Skeletal muscle satellite cell (primary cell): Measurements from ENCODE around the gene HMX1.

Source experiments
- H3K27me3 ChIP-seq: 2 replicates; pipeline ENCODE4 v1.7.0; 2013; ENCODE audit warnings: low read length; ENCODE audit not compliant: control insufficient read depth, insufficient read depth
- H3K36me3 ChIP-seq: 2 replicates; pipeline ENCODE4 v1.7.0; 2013; ENCODE audit warnings: mild to moderate bottlenecking, control low read depth, low read length; ENCODE audit not compliant: insufficient read depth
- H3K4me1 ChIP-seq: 2 replicates; pipeline ENCODE4 v1.7.0; 2013; ENCODE audit warnings: low read length; ENCODE audit not compliant: control insufficient read depth, insufficient read depth
- H3K4me2 ChIP-seq: 2 replicates; pipeline ENCODE4 v1.7.0; 2013; ENCODE audit warnings: mild to moderate bottlenecking, low read length
- H3K4me3 ChIP-seq: 2 replicates; pipeline ENCODE4 v1.7.0; 2013; ENCODE audit warnings: low read length
- H3K9ac ChIP-seq: 2 replicates; pipeline ENCODE4 v1.7.0; 2013; ENCODE audit warnings: mild to moderate bottlenecking, low read depth, low read length, moderate library complexity
- H3K9me3 ChIP-seq: replicated peaks from 2 replicates; pipeline ENCODE4 v1.7.0; 2013; ENCODE audit warnings: mild to moderate bottlenecking, control low read depth, low read length

The HMX1 gene

DNA sequence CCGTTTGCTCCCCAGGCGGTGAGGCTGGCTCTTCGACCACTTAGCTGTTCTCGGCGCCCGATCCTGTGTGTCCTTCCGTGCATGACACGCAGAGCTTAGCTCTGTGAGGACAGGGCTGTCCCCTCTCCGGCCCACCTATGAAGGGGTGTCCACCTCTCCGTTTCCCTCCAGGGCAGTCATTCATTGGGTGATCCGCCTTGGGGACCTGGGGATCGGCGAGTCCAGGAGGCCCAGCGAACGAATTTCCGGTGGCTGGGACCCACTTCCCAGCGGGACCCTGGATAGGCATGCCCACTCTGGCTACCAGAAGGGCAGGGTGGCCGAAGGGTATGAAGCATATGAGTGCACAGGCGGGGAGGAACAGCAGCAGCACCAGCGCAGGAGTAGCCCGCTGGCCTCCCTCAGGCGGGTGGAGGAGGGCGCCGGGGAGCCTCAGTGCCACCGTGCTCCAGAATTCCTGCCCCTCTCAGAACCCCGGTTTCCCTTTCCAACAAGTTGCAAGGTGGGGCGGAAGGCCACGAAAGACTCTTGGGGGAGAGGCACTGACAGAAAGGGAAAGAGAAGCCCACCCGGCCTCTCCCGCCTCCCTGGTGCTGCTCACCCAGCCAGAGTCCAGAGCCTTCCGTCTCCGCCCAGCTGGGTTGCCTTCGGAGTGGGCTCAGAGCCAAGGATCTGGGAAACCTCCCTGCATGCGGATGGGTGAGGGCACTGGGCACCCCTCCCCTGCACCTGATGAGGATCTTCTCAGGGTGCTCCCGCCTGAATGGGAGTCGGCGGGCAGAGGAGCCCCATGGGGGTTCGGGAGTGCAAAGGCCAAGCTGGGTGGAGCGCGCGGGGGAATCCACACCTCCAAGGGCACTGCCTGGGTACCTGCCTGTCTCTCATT is 8.6 kb downstream of the HMX1 start:
- Histone ChIP-seq H3K36me3 (no peaks in the 10 kb centered on the region), H3K4me3 (no peak overlapping the region), H3K9ac (no peak overlapping the region), H3K4me1 (no peaks in the 10 kb centered on the region), H3K27me3 (peaks cover 87% of the 10 kb centered on the region), H3K4me2 (no peak overlapping the region), H3K9me3 (no peaks in the 10 kb centered on the region)

DNA sequence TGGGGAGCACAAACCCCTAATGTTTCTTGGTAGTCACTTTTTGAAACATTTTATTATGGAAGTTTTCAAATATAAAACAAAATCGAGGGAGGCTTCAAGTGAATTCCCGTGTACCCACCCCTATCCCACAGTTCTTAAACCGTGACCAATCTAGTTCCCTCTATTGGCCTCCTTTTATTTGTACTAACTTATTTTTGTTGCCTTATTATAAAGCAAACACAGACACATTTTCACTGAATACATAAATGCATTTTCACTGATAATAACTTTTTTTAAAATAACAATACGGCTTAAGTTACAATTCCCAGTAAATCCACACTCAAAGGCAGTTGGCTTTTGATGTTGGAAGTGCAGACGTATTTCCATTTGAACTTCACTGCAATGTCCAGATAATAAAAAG is 9.3 kb downstream of the HMX1 start:
- Histone ChIP-seq H3K9ac (no peak overlapping the region), H3K4me3 (no peak overlapping the region), H3K4me1 (no peaks in the 10 kb centered on the region), H3K27me3 (peaks cover 92% of the 10 kb centered on the region), H3K4me2 (no peak overlapping the region), H3K36me3 (no peaks in the 10 kb centered on the region), H3K9me3 (no peaks in the 10 kb centered on the region)

DNA sequence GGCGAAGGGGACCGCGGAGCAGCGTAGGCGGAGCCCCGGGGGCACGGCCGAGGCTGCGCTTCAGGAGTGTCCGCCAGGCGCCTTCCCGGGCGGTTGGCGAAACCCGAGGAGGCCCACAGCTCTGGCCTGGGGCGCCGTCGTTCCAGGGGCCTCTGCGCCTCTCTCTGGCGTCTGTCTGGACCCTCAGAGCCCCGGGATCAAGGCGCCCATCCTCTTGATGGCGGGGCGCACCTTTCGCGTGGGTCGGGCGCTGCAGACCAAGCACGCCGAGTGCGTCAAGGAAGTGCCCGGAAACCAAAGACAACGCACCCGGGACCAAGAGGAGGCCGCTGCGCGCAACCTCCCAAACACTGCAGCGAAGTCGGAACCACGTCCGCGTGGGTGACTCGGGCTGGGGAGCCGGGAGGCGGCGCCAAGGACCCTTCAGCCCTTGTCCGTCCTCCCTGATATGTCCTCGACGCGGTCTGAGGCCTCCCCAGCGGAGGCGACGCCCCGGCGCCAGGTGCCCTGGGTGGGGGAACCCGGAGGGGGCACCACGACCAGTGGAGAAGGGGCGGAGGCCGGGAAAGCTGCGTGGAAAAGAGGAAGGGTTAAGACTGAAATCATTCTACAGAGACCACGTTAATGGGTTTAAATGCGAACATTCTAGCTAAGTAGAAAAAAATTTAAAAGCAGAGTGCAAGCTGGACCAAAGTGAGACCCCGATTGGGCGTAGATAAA is 9.9 kb downstream of the HMX1 start:
- Histone ChIP-seq H3K27me3 (peaks cover 91% of the 10 kb centered on the region), H3K9me3 (no peaks in the 10 kb centered on the region), H3K9ac (no peak overlapping the region), H3K4me1 (no peaks in the 10 kb centered on the region), H3K4me3 (no peak overlapping the region), H3K36me3 (no peaks in the 10 kb centered on the region), H3K4me2 (no peak overlapping the region)

- peaks cover 91% of the 10 kb centered on the region for H3K27me3 ChIP-seq
- H3K4me1 ChIP-seq: no peaks in the 10 kb centered on the region
- no peak overlapping the region for H3K4me2 ChIP-seq
- no peak overlapping the region for H3K9ac ChIP-seq
- H3K4me3 ChIP-seq: no peak overlapping the region
- H3K9me3 ChIP-seq: no peaks in the 10 kb centered on the region
- H3K36me3 ChIP-seq: no peaks in the 10 kb centered on the region
Observed at GRCh38 chr4:8860892-8861575, 10.6 kb downstream of the HMX1 start.

DNA sequence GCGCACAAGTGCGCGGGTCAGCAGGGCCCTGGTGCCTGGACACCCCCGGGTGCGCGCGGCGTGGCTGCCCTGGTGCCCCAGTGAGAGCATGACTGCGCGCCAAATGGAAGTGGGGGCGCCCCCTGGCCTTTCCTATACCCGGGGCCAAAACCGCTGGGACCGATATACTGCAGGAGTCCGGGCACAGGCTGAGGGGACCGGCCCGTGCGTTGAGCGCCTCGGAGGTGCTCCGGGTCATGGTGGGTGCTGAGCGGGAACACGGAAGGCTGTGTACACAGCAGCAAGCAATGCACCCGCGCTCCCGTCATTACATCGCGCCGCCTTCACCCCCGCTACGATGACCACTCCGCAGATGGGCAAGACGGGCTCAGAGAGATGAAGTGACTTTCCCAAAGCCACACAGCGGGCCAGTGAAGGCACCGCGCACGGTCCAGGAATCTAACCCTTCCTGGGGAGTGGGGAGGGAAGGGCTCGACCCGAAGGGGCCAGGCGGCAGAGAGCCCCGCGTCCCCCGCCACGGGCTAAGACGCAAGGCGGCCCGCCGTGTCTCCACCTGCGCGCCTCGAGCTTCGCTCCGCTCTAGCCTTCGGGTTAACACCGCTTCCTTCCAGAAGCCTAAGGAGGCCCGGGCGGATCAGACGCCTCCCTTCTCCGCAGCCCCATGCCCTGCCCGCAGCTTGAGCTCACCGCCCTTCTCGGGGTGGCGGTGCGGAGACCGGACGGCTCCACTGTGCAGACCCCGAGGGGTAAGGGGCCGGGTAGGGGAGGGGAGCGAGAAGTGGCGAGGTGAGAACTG is 11.3 kb downstream of the HMX1 start:
- Histone ChIP-seq H3K4me3 (no peak overlapping the region), H3K27me3 (peaks cover 95% of the 10 kb centered on the region), H3K4me2 (no peak overlapping the region), H3K9ac (no peak overlapping the region), H3K9me3 (no peaks in the 10 kb centered on the region), H3K4me1 (no peaks in the 10 kb centered on the region), H3K36me3 (no peaks in the 10 kb centered on the region)

DNA sequence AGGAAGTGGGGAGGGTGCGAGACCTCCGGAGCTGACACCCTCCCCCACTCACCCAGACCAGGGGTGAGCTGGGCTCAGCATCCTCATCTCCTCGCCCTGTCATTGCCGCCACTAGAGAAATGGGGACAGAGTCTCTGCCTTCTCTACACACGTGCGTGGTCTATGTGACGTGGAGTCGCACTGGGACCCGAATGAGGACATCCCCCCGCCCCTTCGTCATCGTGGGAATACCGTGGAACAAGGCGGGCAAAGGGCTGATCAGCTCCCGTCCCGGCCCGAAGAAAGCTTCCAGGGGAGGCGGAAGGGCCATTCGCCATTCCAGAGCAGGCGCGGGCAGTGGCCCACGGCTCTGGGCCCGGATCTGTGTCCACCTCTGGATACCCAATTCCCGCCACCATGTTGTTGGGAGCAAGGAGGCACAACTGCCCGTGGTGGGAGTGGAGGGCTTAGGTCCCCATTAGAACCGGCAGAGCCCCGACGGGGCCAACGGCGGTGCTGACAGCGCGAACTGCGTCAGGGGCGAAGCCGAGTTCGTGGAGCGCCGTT is 12.0 kb downstream of the HMX1 start:
- Histone ChIP-seq H3K9me3 (no peaks in the 10 kb centered on the region), H3K4me2 (no peak overlapping the region), H3K27me3 (peaks cover 96% of the 10 kb centered on the region), H3K9ac (no peak overlapping the region), H3K36me3 (no peaks in the 10 kb centered on the region), H3K4me1 (no peaks in the 10 kb centered on the region), H3K4me3 (no peak overlapping the region)

DNA sequence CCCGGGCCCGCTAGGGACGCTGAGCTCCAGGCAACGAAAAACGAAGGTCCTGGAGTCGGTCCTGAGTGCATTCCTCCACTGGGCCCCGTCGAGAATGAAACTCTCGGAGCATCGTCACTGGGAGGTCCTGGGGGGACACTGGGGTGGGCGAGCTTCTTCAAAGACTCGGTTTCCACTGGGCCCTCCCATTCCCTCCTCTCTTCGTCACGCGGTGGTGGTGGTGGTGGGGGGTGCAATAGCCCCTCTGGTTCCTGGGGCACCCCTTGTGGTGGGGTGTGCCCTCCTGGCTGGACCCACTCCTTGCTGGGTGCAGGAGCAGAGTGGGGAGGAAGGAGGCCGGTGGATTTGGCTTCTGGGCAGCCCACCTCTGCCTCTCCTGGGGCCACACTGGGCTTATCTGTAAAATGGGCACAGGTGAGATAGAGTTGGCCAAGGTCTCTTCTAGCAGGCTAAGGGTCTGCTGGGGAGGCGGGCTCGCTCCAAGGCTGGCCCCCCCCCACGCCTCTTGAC is 12.9 kb downstream of the HMX1 start:
- Histone ChIP-seq H3K4me3 (no peak overlapping the region), H3K36me3 (no peaks in the 10 kb centered on the region), H3K9ac (no peak overlapping the region), H3K9me3 (no peaks in the 10 kb centered on the region), H3K27me3 (peaks cover 94% of the 10 kb centered on the region), H3K4me2 (no peak overlapping the region), H3K4me1 (no peaks in the 10 kb centered on the region)

- H3K4me2 ChIP-seq: no peak overlapping the region
- H3K9me3 ChIP-seq: no peaks in the 10 kb centered on the region
- no peaks in the 10 kb centered on the region for H3K4me1 ChIP-seq
- H3K36me3 ChIP-seq: no peaks in the 10 kb centered on the region
- H3K27me3 ChIP-seq: peaks cover 86% of the 10 kb centered on the region
- no peak overlapping the region for H3K9ac ChIP-seq
- no peak overlapping the region for H3K4me3 ChIP-seq
Observed at GRCh38 chr4:8857766-8858700, 13.6 kb downstream of the HMX1 start.

DNA sequence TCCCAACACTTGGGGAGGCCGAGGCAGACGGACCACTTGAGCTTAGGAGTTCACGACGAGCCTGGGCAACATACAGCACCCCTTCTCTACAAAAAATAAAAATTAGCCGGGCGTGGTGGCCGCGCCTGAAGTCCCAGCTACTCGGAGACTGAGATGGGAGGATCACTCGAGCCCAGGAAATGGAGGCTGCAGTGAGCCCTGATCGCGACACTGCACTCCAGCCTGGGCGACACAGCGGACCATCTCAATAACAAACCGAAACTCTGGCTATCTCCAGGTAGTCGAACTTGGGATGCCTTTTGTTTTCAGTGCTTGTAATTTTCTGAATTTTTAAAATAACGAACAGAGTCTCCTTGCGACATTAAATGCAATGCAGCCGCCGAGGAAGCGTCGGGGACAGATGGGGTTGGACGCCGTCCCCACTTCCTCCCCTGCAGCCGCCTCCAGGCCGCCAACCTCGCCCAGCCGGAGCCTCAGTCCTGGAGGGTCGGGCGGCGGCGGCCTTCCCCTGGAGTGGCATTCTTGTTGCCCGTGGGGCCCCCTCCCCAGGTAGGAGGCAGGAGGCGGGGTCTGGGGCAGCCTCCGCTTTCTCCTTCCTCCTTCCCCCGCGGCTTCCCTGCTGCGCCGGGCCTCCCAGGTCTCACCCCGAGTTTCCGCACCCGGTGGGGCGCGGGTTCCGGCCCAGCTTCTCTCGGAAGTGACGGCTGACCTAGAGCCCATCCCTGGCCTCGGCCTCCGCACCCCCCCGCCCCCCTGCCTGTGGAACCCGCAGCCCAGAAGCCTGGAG is 14.6 kb downstream of the HMX1 start:
- H3K9me3 ChIP-seq: no peaks in the 10 kb centered on the region
- no peaks in the 10 kb centered on the region for H3K4me1 ChIP-seq
- no peak overlapping the region for H3K9ac ChIP-seq
- no peaks in the 10 kb centered on the region for H3K36me3 ChIP-seq
- H3K27me3 ChIP-seq: peaks cover 76% of the 10 kb centered on the region
- H3K4me3 ChIP-seq: no peak overlapping the region
- no peak overlapping the region for H3K4me2 ChIP-seq
